ENCODE measurements around the gene ZFYVE28.

Gene ZFYVE28

DNA sequence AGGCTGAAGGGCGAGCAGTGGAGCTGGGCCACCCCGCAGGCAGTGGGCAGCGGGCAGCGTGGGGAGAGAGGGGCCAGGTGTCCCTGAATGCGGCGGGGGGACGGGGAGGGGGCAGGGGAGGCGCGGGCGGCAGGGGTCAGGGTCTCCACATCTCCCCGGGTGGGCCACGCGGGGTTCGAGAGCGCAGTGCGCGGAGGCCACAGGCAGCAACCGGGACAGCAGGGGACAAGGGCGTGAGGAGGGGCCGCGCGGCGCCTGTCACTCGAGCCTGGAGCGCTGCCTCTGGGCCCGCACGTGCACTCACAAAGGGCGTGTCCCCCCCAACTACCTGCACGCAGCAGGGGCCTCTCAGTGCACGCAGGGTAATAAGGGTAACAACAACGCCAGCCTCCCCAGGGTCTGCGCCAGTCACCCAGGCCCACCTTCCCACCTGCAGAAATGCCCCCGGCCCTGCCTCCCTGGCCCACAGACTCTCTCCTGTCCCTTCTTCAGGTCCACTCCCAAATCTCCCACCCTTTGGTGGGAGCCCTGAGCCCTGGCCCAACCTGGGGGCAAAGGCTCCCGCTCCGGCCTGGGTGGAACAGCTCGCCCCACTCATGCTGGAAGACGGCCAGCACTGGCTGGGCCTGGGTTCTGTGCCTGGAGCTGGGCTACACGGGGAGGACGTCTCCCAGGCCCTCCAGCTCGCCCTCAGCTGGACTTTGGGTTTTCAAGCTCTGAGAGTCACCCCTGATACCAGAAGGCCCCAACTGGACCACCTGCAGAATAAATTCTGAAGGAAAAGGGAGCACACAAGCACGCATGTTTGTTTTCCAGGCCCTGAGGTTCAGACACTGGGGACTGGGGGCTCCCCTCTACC, 53.2 kb downstream of the ZFYVE28 start:
- DNase-seq: no peak

DNA sequence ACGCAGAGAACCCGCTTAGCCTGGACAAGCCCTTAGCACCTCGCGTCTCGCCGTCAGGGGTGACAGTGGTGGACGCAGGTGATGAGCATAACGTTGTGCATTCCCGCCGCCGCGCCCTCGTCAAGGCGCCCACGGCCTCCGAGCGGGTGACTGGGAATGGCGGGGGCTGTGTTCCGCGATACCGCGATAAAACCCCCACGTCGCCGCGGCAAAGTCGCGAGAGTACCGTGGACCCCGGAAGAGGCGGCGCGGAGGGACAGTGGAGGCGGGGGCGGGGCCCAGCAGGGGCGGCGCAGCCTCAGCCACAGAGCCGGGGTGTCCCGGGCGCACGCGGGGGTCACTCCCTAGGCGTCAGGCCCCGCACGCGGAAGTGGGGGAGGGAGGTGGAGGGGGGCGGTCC, 53.8 kb downstream of the ZFYVE28 start:
- DNase-seq: peak; percentile 65

DNA sequence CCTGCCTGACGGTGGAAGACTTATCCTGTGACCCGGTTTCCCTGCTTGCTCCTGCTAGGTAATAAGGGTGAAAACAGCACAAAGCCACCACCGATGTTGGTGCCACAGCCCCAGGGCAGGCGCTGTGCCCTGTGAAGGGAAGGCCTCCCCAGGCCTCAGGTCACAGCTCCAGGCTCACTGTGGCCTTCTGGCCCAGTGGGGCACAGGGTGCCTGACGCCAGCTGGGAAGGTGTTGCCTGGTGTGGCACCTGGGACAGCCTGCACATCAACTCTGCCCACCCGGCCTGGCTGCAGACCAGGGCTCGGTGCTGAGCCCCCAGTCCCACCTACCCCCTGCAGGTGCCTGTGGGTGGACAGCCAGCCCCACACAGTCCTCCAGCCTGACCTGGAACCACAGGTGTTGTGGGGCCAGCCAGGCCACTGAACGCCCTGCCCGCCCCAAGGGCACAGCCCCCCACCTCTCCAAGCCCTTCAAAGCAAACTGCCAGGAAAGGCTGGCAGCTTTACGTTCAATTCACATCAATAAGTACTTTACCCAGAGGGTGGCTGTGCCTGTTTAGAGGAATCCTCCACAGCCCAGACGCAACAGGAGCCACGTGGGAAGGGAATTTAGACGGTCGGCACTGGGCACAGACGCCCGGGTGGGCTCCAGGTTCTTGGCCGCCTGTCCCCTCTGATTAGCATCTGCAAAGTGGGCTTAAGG, 54.3 kb downstream of the ZFYVE28 start:
- DNase-seq: no peak

DNA sequence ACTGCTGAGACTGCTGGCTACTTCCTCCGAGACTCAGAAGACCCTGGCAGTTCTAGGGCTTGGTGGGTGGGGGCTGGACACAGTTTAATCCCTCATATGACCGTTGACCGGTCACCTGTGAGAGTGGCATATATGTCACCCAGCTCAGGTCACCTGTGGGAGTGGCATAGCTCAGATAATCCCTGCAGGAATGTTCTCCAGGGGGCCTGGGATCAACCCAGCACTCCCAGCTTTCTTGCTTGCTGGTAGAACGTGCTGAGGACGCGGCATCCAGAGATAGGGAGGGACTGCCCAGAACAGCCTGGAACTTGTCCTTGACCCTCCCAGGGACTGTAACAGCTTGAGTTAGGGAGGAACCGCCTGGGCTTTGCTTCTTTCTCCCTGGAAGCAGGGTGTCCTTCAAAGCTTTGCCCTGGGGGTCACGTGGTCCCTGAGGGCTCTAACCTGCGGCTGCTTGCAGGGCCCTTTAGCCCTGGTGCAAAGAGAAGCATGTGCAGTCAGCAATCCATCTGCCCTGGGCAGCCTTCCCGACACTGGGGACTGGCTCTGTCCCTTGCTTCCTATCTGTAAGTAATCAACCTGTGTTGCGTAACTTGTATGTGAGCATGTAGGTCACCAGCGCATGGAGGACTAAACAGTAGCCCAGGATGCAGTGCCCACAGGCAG, 55.3 kb downstream of the ZFYVE28 start:
- no peak for DNase-seq

DNA sequence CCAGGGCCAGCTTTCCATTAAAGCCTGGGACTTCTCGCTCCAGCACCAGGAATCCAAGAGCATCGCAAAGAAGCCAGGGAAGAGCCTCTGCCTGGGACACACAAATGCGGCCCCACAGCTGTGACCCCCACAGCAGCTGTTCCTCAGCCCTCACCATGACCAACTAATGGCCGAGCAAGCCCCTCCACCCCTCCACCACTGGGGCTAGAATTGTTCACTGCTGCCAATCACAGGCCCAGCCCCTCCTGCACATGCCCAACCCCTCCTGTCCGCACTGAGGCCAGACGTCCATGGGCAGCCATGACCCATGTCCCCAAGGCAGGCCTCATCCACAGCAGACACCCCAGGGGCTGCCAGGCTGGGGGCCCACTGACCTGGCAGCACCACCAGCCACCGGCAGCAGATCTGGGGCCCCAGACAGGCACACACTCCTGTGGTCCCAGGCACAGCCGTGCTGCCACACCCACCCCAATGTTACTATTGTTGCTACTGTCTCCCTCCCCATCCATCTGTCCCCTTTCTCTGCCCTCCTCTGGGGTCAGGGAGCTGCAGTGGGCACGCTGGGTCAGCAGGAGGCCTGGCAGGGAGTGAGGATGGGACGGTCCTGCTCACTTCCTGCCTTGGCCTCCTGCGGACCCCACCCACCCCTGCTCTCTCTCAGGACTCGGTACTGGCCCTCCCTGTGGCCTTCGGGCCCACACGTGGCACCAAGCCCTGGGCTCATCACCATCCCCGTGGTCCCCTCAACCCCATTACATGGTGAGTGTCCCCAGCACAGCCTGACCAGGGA, 56.0 kb downstream of the ZFYVE28 start:
- DNase-seq: no peak

DNA sequence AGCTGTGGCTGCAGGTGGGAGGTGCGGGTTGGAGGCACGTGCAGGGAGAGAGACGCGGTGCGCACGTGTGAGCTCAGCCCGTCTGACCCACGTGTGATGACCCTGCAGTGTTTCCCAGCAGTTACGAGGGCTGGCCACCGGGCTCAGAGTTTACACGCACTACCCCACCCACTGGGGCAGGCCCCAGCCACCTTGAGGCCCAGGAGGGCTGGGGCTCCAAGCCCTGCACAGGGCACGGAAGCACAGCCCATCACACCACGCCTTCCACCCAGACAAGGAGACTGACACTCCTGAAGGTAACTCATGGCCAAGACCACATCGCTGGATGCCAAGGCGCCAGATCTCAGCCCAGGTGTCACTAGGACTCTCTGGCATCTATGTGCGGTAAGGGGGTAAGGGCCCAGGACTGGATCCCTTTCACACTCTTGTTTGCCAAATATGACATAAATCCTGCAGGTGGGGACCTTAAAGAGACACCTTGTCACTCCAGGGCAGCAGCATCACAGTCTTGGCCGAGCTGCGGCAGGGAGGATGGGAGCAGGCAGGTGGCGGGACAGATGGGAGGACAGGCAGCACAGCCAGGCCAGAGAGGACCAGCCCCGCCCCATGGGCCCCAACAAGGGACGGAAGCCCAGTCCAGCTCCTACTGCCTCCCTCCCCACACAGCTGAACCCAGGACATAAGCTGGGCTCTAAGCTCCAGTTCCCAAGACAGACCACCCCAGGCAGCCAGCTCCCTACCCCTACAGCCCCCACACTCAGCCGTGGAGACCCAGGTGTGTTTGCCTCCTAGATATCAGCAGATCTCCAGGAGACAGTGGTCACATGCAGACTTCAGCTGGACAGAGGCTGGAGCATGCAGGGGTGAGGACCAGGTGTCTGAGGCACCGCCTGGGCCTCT, 56.8 kb downstream of the ZFYVE28 start:
- no peak for DNase-seq

DNA sequence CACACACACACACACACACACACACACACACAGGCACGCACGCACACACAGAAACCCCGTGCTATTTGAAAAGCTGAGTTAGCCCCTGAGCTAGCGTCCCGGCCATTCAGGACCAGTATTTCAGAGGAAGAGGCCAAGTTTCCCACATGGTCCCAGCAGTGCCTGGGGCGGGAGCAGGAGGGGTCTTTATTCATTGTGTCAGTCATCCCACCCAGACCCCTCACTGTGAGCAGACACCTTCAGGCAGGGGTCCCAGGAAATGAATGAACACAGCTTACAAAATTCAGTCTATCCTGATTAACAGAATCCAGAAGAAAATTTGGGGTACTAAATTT, 58.1 kb downstream of the ZFYVE28 start:
- no peak for DNase-seq

DNA sequence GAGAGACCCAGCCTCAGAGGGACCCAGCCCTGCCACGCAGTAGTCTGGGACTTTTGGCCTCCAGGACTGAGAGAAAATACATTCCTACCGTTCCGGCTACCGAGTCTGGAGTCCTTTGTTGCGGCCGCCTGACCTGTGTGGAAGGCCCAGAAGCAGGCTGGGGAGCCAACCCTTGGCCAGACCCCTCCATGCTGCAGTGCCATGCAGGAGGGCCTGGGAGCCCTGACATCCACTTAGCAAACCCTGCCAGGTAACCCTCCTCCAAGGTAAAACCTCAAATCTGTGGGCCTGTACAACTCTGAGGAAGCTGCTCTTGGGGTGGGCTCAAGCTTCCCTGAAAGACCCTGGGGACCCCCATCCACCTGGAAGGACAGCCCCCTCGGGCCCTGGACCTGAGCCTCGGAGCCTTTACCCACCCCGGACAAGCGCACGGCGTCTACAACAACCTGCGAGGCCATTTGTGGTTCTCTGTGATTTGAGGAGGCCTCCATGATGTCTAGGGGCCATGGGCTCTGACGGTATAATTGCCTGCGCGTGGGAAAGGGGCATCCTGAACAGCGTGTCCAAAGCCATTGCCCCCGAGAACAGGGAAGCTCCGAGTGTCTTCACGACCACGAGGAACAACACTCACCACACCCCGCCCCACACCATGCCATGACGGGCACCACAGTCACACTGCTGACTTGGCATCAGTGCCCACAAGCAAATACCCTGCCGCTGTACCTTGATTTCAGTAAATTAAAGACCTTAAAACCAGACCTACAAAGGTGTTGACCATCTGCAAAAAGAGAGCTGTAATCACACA, 58.7 kb downstream of the ZFYVE28 start:
- no peak for DNase-seq

DNA sequence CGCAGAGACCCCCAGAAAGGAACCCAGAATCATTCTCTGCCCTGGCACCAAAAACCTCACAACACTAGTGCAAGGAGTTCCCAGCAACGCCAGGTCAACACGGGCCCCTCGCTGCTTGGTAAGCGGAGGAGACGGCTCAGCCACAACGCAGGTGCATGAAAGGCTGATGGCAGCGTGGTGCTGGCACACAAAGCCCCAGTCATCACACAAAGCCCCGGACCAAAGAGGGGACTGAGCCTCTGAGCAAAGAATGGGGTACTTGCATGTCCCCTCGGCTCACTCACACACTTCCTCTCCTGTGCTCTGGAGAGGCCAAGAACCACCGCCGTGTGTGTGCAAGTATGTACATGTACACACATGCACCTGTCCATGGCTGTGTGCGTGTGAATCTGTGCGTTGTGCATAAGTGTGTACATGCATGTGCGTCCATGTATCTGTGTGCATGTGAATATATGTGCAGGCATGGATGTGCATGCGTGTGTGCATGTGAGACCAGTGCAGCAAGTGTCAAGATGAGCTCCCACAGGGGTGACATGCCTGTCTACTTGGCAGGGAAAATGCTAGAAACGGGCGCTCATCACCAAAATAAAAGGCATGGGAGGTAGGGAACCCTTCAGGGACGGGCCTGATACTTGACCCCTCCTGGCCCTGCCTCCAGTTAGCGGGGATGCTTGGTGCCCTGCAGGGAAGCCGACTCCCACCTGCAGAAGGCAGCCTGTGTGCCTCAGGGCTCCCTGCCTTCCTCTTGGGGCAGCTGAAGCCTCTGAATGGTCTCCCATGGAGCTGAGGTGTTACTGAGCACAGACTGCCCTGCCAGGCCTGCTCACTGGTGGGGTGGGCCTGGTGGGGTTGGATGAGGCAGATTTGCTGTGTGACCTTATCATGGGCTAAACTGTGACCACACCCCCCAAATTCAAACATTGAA, 60.4 kb downstream of the ZFYVE28 start:
- DNase-seq: no peak

DNA sequence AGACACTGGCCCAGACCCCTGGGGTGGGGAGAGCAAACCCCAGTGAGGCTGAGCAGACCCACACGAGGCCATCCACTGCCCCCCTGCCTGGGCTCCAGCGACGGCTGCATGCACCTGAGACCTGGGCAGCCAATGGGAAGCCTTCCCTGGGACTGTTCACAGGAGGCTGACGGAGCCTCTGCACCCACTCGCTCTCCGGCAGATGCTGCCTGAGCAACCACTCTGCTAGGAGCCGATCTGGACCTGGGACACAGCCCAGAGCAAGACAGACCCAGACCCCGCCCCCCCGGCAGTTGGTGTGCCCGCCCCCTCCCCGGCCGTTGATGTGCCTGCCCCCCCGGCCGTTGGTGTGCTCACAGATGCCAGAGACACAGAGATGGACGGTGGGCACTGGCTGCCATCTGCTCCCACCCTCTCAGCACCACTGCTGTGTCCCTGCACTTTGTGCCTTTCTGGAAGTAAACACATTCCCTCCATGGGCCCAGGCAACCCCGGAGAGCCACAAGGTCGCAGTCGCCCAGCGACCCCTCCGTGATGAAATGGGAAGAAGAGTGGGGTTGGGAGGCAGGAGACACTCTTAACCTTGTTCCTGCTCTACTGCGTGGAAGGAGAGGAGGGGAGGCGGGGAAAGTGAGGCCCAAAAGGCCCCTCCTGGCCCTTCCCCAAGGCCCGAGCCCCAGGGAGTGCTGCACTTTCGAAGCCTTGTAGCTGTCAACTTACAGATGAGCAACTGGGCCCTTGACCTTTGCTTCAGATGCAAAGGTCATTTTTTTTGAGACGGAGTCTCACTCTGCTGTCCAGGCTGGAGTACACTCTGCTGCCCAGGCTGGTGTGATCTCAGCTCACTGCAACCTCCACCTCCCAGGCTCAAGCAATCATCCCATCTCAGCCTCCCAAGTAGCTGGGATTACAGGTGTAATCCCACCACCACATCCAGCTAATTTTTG, 62.0 kb downstream of the ZFYVE28 start:
- DNase-seq: no peak

DNA sequence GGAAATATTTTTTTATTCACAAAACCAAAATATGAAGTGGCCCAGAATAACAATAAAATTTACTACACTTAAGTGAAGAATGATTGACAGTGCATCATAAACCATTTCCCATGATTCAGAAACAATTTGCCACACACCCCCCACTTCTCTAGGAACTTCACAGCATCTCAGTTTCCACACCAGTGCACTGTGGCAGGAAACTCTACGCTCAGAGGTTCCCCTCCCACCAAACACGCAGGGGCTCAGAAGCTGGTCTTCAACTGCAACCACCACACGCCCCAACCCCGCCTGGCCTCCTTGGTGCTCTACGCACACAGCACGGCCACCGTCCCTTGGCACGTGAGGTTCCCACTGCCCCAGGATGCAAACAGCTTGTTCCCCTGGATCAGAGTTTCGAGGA, 63.7 kb downstream of the ZFYVE28 start:
- no peak for DNase-seq

DNA sequence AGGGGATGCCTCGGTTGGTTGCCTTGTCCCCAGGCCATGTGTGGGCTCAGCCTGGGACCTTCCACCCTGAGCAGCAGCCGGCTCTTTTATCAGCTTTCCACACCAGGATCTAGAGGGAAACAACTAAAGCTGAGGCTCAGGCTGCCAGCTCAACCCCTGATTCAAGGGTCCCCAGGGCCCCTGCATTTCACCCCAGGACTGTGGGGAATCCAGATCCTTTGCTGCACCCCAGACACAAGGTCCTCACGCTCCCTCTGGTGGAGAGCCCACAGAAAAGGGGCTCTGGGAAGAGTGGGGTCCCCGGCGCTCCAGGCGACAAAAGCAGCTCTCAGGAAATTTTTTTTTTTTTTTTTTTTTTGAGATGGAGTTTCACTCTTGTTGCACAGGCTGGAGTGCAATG, 64.3 kb downstream of the ZFYVE28 start:
- peak; percentile 18 for DNase-seq

DNA sequence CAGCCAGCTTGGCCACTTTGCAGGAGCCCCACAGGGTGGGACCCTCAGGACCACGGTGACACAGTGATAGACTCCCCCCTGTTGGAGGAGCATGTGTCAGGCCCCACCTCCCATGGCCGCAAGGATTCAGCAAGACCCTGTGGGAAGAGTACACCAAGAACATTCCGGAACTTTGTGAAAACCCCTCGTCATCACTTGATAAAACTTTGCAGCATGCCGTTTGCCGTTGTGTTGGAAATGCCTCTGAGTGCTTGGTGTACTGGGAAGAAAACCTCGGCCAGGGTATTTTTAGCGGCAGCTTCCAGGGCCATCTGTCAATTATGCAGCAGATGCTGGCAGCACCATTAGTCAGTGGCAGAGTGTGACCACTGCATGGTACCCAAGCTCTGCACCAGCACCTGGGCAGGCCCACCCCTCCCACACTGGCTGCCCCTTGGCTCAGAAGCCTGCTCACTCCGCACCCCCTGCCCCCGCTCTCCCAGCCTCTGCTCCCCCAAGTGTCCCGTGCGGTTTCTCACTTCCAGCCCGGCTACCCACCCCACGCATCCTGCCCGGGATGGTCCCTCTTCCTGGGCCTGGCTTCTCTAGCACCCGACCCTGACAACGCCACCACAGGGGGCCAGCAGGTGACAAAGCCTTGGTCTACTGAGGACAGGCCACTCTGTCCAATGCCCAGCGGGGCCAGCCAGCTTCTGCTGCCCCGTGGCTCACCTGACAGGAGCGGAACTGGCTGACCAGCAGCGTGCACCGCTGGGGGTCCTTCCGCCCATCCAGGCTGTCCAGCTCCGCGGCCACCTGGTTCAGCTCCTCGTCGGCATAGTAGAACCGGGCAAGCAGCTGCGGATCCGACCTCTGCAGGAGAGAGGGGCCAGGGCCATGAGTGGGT, 65.0 kb downstream of the ZFYVE28 start:
- no peak for DNase-seq

DNA sequence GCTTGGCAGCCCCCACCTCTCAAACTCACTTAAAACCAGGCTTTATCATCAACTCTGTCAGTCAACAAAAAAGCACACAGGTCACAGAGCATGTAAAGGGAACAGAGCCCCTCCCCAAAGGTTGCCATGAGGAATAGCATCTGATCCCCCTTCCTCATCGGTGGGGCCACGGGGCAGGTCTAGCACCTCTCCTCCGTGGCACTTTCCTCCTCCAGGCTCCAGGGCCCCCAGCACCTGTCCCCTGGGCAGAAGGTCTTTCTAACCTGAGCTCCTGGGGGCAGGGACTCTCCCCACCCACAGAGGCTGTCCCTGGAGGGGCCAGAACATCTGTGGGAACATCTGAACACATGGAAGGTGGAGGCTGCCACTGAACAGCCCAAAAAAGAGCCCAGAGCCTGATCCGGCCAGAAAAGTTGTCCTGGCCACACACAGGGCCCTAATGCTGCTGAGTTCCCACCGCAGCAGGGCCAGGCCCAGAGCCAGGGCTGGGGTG, 65.7 kb downstream of the ZFYVE28 start:
- DNase-seq: no peak

DNA sequence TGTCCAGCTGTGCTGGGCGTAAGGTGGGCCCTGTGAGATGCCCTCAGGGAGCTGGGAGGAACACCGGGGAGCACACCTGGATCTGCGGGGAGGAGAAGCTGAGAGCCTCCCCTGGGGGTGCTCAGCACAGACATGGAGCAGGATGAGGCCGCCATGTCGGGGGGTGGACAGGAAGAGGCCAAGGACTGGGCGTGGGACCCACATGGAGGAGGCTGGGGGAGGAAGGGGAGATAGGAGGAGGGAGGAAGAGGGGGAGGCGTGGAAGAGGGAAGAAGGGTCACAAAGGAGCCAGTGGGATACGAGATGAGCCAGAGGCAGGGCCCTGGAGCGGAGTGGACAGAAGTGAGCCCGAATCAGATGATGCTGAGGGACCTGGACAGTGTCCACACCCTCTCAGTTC, 66.3 kb downstream of the ZFYVE28 start:
- DNase-seq: no peak

DNA sequence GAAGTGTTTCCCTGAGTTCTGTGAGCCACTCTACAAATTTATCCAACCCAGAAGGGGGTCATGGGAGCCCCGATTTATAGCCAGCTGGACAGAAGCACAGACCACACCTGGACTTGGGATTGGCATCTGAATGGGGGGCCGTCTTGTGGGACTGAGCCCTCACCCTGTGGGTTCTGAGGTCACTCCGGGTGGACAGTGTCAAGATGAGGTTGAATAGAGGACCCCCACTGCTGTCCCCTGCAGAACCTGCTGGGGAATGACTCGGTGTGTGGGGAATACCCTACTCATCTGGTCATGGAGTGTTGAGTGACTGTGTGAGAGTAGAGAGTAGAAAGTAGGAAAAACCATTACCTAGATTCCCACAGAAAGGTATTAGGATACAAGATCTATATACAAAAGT, 67.5 kb downstream of the ZFYVE28 start:
- DNase-seq: no peak

DNA sequence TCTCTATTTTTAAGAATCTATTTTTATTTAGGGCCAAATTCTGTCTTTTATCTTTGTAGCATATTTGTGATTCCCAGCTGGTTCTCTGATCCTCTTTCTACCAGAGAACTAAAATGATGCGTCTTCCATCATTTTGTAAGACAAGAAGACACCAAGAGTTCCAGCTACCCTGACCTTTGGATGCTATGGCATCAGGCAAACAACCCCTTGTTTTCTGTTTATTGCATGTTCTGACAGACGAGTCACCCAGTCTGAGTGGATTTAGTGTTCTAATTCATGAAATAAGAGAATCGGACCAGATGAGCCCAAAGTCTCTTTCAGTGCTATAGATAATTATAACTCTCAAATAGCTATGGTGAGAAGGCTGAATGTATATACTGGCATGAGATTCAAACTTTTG, 69.7 kb downstream of the ZFYVE28 start:
- no peak for DNase-seq

DNA sequence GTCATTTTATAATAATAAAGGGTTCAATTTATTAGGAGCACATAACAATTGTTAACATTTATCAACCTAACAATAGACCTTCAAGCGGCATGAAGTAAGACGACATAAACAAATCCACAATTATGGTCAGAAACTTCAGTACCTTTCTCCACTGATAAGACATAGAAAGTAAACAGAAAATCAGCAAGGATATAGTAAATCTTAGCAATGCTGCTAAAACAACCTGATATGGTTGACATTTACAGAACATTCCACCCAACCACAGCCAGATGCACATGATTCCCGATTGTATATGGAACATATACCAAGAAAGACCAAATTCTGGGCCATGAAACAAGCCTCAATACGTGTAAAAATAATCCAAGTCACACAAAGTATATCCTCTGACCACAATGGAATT, 71.3 kb downstream of the ZFYVE28 start:
- DNase-seq: no peak
